ENCODE results near the gene DOCK3. TPM values are rescaled to one million over a fixed set of nuclear protein-coding genes. Genes with fewer than 3 reads are reported as not detected.

Gene DOCK3
- total and polyA plus RNA-seq, 2 donors (not counting 3 experiments of a cell fraction or from before 2014, with no cell fraction given), result 0.08 to 0.13 TPM

DNA sequence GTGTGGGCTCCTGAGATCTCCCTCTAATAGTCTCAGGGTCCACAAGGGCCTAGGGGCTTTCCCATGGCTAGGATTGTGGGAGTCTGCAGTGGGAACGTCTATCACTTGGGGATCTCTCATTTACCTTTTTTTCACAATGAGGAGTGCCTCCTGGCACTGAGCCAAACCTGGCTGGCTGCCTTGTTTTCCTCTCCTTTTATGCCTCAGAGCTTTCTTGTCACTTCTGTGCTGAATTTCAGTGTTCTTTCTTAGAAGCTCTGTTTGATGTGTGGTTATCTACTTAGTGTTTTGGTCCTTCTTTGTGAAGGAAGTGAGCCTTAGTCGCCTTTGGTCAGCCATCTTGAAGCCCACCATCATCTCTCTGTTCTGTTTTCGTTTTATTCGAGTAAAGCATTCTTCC lies 33.9 kb downstream of the DOCK3 start:
- no peaks in the 10 kb centered on the region for H3K9me3 ChIP-seq (replicated peaks; ENCODE audit: control insufficient read depth, insufficient read depth, low read length)
- H3K4me3 ChIP-seq (replicated peaks in 1 of 3; ENCODE audit: insufficient read depth in 1 of 3, low read depth in 1 of 3, low read length in 3 of 3), result no peak overlapping the region
- DNase-seq (ENCODE audit: low read depth, low spot score), result no peak
- BruUV-seq (replicated peaks), result no TSS peak
- H3K27me3 ChIP-seq (ENCODE audit: control insufficient read depth in 2 of 2, insufficient read depth in 2 of 2, low read length in 2 of 2), result no peaks in the 10 kb centered on the region
- CTCF ChIA-PET, result no interaction called here
- no peak for FAIRE-seq
- no peak overlapping the region for H3K27ac ChIP-seq (ENCODE audit: insufficient read depth, low read depth, low read length)
- no peaks in the 10 kb centered on the region for H4K20me1 ChIP-seq (replicated peaks; ENCODE audit: control insufficient read depth, extremely low read depth, insufficient read depth, low read length)
- H3K36me3 ChIP-seq (ENCODE audit: control insufficient read depth in 2 of 2, extremely low read depth in 1 of 2, insufficient read depth in 2 of 2, low read length in 2 of 2), result no peaks in the 10 kb centered on the region
- no peak overlapping the region for H2AFZ ChIP-seq (ENCODE audit: low read depth, low read length)
- H3K4me2 ChIP-seq (ENCODE audit: insufficient read depth, low read length), result no peak overlapping the region
- no peaks in the 10 kb centered on the region for H3K4me1 ChIP-seq (ENCODE audit: control insufficient read depth, extremely low read depth, insufficient read depth, low read length)
- H3K79me2 ChIP-seq (ENCODE audit: control insufficient read depth, insufficient read depth, low read length), result no peaks in the 10 kb centered on the region
- no peak overlapping the region for H3K9ac ChIP-seq (replicated peaks; ENCODE audit: extremely low read depth, insufficient read depth, low read length)
- intact Hi-C loops (cut with micrococcal nuclease), result no loop called here
- dilution Hi-C loops (cut with MboI; ENCODE audit: extremely low pct_ligation_motif_present, low sequenced_read_pairs), result no loop called here
- TF ChIP-seq EZH2 (IDR thresholded peaks at IDR 0.05; ENCODE audit: borderline replicate concordance, low read depth, low read length, severe bottlenecking), result no peak
- no peak for TF ChIP-seq POLR2A (IDR thresholded peaks at IDR 0.05; ENCODE audit: low read depth, low read length)
- TF ChIP-seq, protein P1, sequence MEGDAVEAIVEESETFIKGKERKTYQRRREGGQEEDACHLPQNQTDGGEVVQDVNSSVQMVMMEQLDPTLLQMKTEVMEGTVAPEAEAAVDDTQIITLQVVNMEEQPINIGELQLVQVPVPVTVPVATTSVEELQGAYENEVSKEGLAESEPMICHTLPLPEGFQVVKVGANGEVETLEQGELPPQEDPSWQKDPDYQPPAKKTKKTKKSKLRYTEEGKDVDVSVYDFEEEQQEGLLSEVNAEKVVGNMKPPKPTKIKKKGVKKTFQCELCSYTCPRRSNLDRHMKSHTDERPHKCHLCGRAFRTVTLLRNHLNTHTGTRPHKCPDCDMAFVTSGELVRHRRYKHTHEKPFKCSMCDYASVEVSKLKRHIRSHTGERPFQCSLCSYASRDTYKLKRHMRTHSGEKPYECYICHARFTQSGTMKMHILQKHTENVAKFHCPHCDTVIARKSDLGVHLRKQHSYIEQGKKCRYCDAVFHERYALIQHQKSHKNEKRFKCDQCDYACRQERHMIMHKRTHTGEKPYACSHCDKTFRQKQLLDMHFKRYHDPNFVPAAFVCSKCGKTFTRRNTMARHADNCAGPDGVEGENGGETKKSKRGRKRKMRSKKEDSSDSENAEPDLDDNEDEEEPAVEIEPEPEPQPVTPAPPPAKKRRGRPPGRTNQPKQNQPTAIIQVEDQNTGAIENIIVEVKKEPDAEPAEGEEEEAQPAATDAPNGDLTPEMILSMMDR (IDR thresholded peaks at IDR 0.05; ENCODE audit: extremely low read depth in 1 of 2, insufficient read depth in 1 of 2, low read depth in 1 of 2, low read length in 2 of 2), result no peak
- TF ChIP-seq GATA2 (IDR thresholded peaks at IDR 0.05; ENCODE audit: insufficient read depth, insufficient read length, low read depth, low read length), result no peak
- TF ChIP-seq, protein P2, sequence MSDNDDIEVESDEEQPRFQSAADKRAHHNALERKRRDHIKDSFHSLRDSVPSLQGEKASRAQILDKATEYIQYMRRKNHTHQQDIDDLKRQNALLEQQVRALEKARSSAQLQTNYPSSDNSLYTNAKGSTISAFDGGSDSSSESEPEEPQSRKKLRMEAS (IDR thresholded peaks at IDR 0.05; ENCODE audit: insufficient read depth, insufficient read length), result no peak
- no peak for TF ChIP-seq JUN (IDR thresholded peaks at IDR 0.05; ENCODE audit: borderline replicate concordance, insufficient read depth, insufficient read length, low read depth)
- TF ChIP-seq MYC (IDR thresholded peaks at IDR 0.05; ENCODE audit: low read depth, low read length), result no peak
- POLR2A ChIA-PET, result no interaction called here
- no peaks in the 10 kb centered on the region for H3K9me1 ChIP-seq (replicated peaks; ENCODE audit: control insufficient read depth, extremely low read depth, insufficient read depth, low read length)

Measured in endothelial cell of umbilical vein (primary cell).